Stimulated activated CD4-positive, alpha-beta T cell treated with anti-CD3 and anti-CD28 coated beads, Interleukin-2, amount 100 ng/mL, for 24 hours (primary cell): ENCODE measurements around the gene DMC1.
A peak's percentile ranks its signal among the peaks of the same experiment; 100 is the strongest.

ENCODE experiments used
- DNase-seq, 2 donors: peaks; one replicate each; pipeline ENCODE4 v3.0.0-alpha.2; 2020

Gene DMC1

DNA sequence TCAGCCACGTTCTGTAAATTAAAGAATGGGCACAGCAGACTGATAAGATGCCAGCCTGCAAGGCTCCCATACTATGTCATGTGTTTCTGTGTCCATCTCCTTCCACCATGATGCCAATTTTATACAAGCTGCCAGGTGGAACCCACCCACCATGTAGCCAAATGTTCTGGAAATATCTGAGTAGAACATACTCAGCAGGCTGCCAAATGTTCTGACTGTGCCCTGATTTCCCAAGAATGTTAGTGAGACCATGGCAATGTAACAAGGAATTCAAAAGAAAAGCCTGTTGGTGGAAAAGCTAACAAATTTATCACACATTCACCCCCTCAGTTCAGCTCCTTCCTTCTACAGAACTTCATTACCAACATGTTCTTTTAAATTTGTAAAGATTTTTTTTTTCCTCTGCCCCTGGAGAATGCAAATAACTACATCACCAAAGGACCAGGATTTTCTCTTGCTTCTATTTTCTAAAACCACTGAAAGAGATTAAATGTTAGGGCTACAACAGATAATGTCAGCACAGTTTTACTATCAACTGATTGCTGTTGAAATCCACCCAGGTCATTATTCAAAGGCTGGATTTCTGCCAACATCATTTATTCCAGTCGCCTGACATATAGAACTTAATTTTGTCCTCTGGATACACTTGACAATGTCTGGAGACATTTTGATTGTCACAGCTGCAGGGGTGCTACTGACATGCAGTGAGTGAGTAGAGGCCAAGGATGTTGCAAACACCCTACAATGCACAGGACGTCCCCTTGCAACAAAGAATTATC is 3.1 kb downstream of the DMC1 start:
- no peak for DNase-seq

- no peak for DNase-seq
Observed at GRCh38 chr22:38565441-38565840, 4.5 kb downstream of the DMC1 start.

DNA sequence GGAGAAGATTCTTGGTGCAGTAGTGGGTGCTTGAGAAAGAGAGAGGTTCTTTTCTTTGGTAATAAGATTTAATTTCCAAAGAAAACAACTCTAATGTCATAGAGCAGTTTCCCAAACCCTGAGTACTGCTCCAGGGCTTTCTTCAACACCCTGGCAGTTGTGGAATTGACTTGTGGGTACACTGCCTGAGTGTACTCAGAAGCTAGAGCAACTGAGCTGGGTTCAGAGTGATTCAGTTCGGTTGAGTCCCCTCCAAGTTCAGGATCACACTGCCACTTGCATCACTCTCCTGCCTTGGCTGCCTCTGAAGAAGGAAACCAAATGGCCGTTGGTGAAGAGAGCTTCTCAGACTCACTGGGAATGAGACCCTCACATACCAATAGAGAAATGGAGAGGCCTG is 5.3 kb downstream of the DMC1 start:
- no peak for DNase-seq

DNA sequence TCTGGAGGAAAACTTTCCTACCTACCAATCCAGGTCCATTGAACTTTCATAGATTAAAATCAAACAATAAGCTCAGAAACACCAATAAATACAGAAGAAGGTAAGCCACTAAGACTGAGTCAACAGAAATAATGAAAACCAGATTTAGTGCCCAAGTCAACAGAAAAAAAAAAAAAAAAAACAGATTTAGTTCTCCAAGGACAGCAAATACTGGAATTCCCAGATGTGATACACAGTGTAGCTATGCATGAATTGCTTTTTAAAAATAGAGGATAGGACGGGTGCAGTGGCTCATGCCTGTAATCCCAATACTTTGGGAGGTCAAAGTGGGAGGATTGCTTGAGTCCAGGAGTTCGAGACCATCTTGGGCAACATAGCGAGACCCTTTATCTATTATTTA is 15.7 kb downstream of the DMC1 start:
- DNase-seq: no peak

DNA sequence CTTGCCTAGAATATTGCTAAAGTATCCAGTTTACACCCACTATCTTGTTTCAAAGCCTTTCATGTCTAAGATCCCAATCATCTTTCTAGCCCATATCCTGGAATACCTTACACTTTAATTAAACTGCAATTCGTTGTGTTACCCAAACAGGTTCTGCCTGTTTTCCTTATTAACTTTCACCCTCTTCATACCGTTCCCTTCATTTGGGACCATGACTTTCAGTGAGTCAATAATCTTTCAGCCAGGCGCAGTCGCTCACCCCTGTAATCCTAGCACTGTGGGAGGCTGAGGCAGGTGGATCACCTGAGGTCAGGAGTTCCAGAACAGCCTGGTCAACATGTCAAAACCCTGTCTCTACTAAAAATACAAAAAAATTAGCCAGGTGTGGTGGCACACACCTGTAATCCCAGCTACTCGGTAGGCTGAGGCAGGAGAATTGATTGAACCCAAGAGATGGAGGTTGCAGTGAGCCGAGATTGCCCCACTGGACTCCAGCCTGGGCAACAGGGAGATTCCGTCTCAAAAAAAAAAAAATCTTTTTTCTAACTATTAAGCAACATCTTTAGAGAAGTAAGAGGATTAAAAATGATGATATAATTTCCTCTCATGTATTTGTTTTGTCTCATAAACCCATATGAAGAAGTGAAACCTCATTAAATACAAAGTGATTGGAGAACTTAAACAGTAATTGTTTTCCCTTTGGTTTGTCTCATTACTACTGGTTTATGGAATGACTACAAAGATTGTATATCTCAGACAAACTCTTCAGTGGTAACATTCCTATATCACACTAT is 20.7 kb downstream of the DMC1 start:
- no peak for DNase-seq

- DNase-seq: no peak
Observed at GRCh38 chr22:38540701-38541100, 29.3 kb downstream of the DMC1 start.

DNA sequence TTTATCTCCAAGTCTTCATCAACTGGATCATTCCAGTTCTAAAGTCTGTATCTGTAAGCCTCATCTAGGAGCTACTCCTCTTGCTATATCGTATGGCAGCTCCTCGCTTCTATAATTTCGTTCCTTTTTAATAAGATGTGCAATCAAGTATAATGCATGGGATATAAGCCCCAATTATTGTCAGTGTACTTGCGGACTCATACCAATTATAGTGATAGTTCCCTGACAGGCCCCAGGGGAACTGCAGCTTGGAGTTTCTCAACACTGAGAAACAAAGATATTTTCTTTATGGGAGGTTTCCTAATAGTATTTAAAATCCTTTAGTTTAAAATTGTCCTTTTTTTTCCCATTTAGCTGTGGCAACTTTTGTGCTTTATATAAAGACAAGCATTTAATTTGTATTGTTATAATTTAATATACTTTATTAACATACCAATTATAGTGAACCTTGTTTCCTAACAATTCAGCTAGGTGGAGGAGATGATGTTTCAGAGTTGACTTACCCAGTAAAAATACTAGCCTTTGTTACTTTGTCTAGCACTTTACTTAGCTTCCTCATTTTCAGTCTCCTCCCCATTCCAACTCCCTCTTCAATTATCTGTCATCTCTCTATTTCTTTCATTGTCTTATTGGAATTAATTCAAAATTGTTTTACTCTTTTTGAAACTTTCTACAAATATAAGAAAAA is 38.6 kb downstream of the DMC1 start:
- no peak for DNase-seq

- no peak for DNase-seq
Observed at GRCh38 chr22:38524429-38524828, 45.6 kb downstream of the DMC1 start.

GRCh38 chr22:38523479-38523878 is 46.5 kb downstream of the DMC1 start:
- no peak for DNase-seq

DNA sequence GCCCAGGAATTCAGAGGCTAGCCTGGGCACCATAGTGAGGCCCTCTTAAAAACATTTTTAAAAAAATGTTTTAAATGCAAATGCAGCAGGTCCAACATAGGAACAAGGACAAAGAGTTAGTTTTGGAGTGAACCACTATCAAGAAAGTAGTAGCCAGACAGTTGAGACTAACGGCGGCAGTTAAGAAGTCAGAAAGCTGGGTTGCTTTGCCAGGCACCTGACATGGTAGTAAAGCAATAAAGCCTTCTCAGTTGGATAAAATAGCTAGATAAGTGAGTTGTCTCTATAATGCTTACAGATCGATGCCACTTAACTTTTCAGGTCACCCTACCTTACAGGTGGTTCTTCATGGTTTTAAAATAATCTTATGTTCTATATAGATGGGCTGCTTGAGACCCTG is 47.0 kb downstream of the DMC1 start:
- DNase-seq: no peak

DNA sequence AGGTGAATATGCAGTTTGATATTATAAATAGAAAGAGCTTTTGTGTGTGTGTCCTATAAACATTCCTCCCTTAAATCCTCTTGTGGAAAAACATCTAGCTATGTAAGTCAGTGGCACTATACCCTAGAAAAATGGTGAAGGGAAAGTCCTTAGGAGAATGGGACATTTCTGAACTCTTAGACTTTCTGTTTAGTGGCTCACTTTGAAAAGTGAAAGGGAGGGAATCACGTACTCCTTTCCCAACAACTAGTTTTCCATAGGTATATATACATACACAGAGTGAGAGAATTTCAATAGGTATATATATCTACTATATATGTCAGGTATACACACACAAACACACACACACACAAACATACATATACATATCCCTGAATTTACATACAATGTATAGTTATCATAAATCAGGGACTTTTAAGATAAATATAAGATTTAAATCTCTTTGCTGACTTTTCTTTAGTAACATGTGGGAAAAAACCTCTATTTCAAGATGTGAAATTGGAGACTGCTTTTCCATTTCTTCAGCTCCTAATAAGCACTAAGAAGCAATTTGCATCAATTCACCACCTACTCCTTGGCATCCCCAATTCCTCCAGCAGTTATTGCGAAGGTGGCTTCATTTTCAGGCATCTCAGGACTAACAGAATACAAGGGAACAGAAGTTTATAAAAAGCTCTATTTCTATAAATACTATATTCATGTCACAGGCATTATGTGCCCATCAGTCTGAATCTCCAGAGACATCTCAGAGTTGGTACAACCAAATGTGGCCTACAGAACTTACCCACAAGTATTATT is 50.3 kb downstream of the DMC1 start:
- DNase-seq: no peak

- no peak for DNase-seq
Observed at GRCh38 chr22:38518620-38519019, 51.4 kb downstream of the DMC1 start.

- peak in 1 of 2 donors; percentile 32 for DNase-seq
Observed at GRCh38 chr22:38513063-38513462, 56.9 kb downstream of the DMC1 start.

GRCh38 chr22:38510416-38510970 is 59.5 kb downstream of the DMC1 start:
- DNase-seq: no peak

GRCh38 chr22:38506118-38506962 is 63.6 kb downstream of the DMC1 start, which contains the start of gene DDX17:
DDX17 (minus strand) TSS chr22:38506311.
- DNase-seq: peak; percentile 93 to 94

DNA sequence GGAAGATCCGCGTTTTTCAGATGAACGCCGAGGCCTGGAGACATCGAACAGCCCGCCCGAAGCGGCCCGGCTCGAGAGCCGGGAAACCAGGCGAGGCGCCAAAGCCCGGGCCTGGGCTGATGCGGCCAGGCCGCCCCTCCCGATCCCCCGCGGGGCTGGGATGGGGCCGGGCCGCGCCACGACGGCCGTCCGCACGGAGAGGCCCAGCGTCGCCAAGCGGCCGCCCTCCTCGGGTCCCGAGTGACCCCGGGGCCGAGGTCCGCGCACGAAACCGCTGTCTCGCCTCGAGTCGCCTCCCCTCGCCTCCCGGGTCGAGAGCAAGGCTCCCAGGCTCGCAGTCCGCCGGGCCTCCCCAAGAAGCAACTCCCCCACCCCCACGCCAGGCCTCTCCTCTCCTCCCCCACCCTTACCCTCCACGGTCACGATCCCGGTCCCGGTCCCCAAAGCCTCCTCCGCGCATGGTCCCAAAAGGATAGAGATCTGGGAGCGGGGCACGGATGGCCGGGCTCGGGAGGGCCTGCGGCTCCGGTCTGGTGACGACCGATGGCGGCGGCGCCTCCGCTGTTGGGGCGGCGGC is 64.4 kb downstream of the DMC1 start:
- DNase-seq: peak; percentile 62 to 73

DNA sequence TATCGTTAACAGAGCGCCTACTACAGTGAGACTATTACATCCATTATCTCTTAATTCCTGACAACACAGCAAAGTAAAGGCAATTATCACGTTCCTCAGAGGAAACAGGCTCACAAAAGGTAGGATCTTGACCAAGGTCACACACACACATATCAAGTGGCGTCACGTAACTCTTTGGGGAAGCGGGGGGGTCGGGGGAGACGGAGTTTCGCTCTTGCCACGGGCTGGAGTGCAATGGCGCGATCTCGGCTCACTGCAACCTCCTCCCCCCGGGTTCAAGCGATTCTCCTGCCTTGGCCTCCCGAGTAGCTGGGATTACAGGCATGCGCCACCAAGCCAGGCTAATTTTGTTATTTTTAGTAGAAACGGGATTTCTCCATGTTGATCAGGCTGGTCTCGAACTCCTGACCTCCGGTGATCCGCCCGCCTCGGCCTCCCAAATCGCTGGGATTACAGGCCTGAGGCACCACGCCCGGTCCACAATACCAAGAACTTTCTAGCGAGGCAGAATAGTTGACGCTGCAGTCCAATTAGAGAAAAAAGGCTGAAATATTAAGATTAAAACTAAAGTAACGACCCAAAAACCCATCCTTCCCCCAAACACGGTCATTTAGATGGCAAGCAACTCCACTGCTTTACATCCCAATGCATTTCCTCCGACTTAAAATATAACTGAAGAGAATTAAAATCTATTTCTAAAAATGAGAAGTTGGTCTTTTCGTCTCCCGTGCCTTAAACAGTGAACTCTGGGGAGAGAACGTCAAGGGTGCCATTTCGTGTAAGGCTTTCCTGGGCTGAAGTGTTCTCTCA is 65.0 kb downstream of the DMC1 start:
- peak; percentile 62 to 65 for DNase-seq

- DNase-seq: no peak
Observed at GRCh38 chr22:38503021-38503420, 67.0 kb downstream of the DMC1 start.

DNA sequence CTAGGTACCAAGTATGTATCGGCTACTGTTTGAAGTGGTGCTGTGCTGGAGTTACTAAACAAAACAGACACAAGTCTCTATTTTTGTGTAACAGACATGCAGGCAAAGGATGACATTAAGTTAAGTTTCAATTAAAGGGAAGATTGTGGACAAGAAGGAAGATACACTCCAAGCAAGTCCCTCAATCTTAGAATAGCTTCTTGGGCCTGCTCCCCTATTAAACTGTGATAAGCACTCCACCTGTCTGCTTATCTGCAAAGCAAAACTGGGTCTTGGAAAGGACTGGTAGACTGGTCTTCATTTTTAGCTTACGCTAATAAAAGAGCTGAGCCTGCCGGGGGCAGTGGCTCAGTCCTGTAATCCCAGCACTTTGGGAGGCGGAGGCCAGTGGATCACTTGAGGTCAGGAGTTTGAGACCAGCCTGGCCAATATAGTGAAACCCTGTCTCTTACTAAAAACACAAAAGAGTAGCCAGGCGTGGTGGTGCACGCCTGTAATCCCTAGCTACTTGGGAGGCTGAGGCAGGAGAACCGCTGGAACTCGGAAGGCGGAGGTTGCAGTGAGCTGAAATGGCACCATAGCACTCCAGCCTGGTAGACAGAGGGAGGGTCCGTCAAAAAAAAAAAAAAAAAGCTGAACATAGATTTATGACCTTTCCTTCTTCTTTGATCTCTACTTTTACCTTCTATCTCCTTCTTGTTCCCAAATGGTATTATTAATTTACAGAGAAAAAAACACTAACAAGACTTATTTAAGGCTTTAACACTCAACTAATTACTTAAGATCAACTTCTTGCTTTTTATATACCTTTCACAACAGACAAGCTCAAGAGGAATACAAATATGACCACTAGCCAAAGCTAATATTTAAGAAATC is 67.9 kb downstream of the DMC1 start:
- no peak for DNase-seq
